ENCODE results near the gene ACBD4.

- TF ChIP-seq POLR2AphosphoS5 (IDR thresholded peaks at IDR 0.05; ENCODE audit: low read depth, low read length) (no peak), CTCF (CRISPR knock-in tag; IDR thresholded peaks at IDR 0.05) (no peak), ESRRA (CRISPR knock-in tag; IDR thresholded peaks at IDR 0.05; ENCODE audit: low read depth) (no peak), NFE2 (CRISPR knock-in tag; IDR thresholded peaks at IDR 0.05) (no peak), ZBTB7A (CRISPR knock-in tag; IDR thresholded peaks at IDR 0.05) (no peak), CREB1 (IDR thresholded peaks at IDR 0.05) (no peak), CREB1 (CRISPR knock-in tag; IDR thresholded peaks at IDR 0.05) (no peak), GABPA (IDR thresholded peaks at IDR 0.05; ENCODE audit: low read depth, low read length) (no peak), GABPA (CRISPR knock-in tag; IDR thresholded peaks at IDR 0.05; ENCODE audit: low read depth) (no peak), ELF1 (CRISPR knock-in tag; IDR thresholded peaks at IDR 0.05) (no peak), ZSCAN31 (CRISPR knock-in tag; IDR thresholded peaks at IDR 0.05; ENCODE audit: low read depth) (no peak), TERF1 (CRISPR knock-in tag; IDR thresholded peaks at IDR 0.05) (no peak), ELK4 (CRISPR knock-in tag; IDR thresholded peaks at IDR 0.05; ENCODE audit: borderline replicate concordance) (no peak), GATAD2A (CRISPR knock-in tag; IDR thresholded peaks at IDR 0.05) (no peak), JUND (CRISPR knock-in tag; IDR thresholded peaks at IDR 0.05) (no peak)
These were observed 28.9 kb upstream of the ACBD4 start for GRCh38 chr17:45106582-45106981.
